GM12878 (cell line): ENCODE data around the gene FRMD8. TPM values are rescaled to one million over a fixed set of nuclear protein-coding genes. Genes with fewer than 3 reads are reported as not detected.

Experiments
- BACH1 ChIP-seq: fragments of 450-650 bp; IDR thresholded peaks from 2 replicates; pipeline ENCODE4 v1.6.1; 2017; ENCODE audit warnings: mild to moderate bottlenecking, borderline replicate concordance
- BCL11A ChIP-seq: IDR thresholded peaks from 2 replicates; pipeline ENCODE4 v1.6.1; 2011; ENCODE audit warnings: low read depth, low read length
- CHD4 ChIP-seq: fragments of 200-600 bp; sonication (generic); IDR thresholded peaks from 2 replicates; pipeline ENCODE4 v1.6.1; 2016; ENCODE audit warnings: mild to moderate bottlenecking
- DPF2 ChIP-seq: fragments of 450-650 bp; IDR thresholded peaks from 2 replicates; pipeline ENCODE4 v1.6.1; 2017; ENCODE audit warnings: mild to moderate bottlenecking
- E2F4 ChIP-seq: IDR thresholded peaks from 2 replicates; pipeline ENCODE4 v1.6.1; 2012; ENCODE audit warnings: low read depth, low read length, improper control_type of control experiment
- ETV6 ChIP-seq, 2 experiments: fragments of 450-650 bp in 1 of 2; IDR thresholded peaks in 1 of 2; conservative IDR thresholded peaks in 1 of 2; 2 replicates each; pipeline ENCODE4 v1.6.1; 2014; ENCODE audit warnings: antibody characterized with exemption in 1 of 2, borderline replicate concordance in 1 of 2, low read depth in 1 of 2, mild to moderate bottlenecking in 1 of 2, moderate library complexity in 1 of 2
- FOXK2 ChIP-seq: fragments of 450-650 bp; IDR thresholded peaks from 2 replicates; pipeline ENCODE4 v1.6.1; 2017; ENCODE audit warnings: mild to moderate bottlenecking, moderate library complexity
- FOXM1 ChIP-seq: IDR thresholded peaks from 2 replicates; pipeline ENCODE4 v1.6.1; 2012; ENCODE audit warnings: low read depth, mild to moderate bottlenecking, inconsistent platforms, low read length, moderate library complexity
- HCFC1 ChIP-seq: fragments of 150-350 bp; IDR thresholded peaks from 2 replicates; pipeline ENCODE4 v1.6.1; 2014; ENCODE audit warnings: low read length
- HDAC6 ChIP-seq: fragments of 200-600 bp; sonication (generic); IDR thresholded peaks from one replicate; pipeline ENCODE4 v1.8.0; 2017; ENCODE audit warnings: antibody characterized with exemption; ENCODE audit not compliant: unreplicated experiment
- IRF4 ChIP-seq: IDR thresholded peaks from 2 replicates; pipeline ENCODE4 v1.6.1; 2011; ENCODE audit warnings: low read depth, low read length
- LARP7 ChIP-seq: fragments of 450-650 bp; IDR thresholded peaks from 2 replicates; pipeline ENCODE4 v1.6.1; 2017; ENCODE audit warnings: mild to moderate bottlenecking
- MXI1 ChIP-seq: fragments of 150-350 bp; IDR thresholded peaks from 2 replicates; pipeline ENCODE4 v1.6.1; 2011; ENCODE audit warnings: low read depth, mild to moderate bottlenecking, inconsistent platforms, low read length, improper control_type of control experiment
- MYC ChIP-seq: IDR thresholded peaks from 2 replicates; pipeline ENCODE4 v1.6.1; 2011; ENCODE audit warnings: mild to moderate bottlenecking, low read length, moderate library complexity, inconsistent platforms; ENCODE audit not compliant: insufficient read depth, insufficient replicate concordance, insufficient read length, severe bottlenecking
- NFYB ChIP-seq: IDR thresholded peaks from 2 replicates; pipeline ENCODE4 v1.6.1; 2011; ENCODE audit warnings: low read depth, mild to moderate bottlenecking, low read length, improper control_type of control experiment, moderate library complexity; ENCODE audit not compliant: insufficient read depth
- PML ChIP-seq: IDR thresholded peaks from 2 replicates; pipeline ENCODE4 v1.6.1; 2012; ENCODE audit warnings: low read length, inconsistent platforms
- RBBP5 ChIP-seq: fragments of 200-600 bp; sonication (generic); conservative IDR thresholded peaks from 2 replicates; pipeline ENCODE4 v1.6.1; 2016
- RCOR1 ChIP-seq: conservative IDR thresholded peaks from 2 replicates; pipeline ENCODE4 v1.6.1; 2012; ENCODE audit warnings: low read depth, low read length, improper control_type of control experiment
- SIN3A ChIP-seq: IDR thresholded peaks from 2 replicates; pipeline ENCODE4 v1.6.1; 2012; ENCODE audit warnings: low read depth, low read length, improper control_type of control experiment
- SIX5 ChIP-seq: IDR thresholded peaks from 2 replicates; pipeline ENCODE4 v1.6.1; 2011; ENCODE audit warnings: mild to moderate bottlenecking, low read depth, low read length, moderate library complexity; ENCODE audit not compliant: severe bottlenecking
- SUPT20H ChIP-seq: IDR thresholded peaks from 2 replicates; pipeline ENCODE4 v1.6.1; 2011; ENCODE audit warnings: low read depth, mild to moderate bottlenecking, low read length, moderate library complexity, borderline replicate concordance; ENCODE audit not compliant: control insufficient read depth
- TAF1 ChIP-seq: IDR thresholded peaks from 2 replicates; pipeline ENCODE4 v1.6.1; 2011; ENCODE audit warnings: mild to moderate bottlenecking, low read depth, low read length, borderline replicate concordance
- TCF12 ChIP-seq: IDR thresholded peaks from 2 replicates; pipeline ENCODE4 v1.6.1; 2011; ENCODE audit warnings: low read depth, mild to moderate bottlenecking, low read length
- WRNIP1 ChIP-seq: IDR thresholded peaks from 2 replicates; pipeline ENCODE4 v1.6.1; 2011; ENCODE audit warnings: low read depth, low read length, improper control_type of control experiment, borderline replicate concordance
- YBX1 ChIP-seq: fragments of 450-650 bp; IDR thresholded peaks from 2 replicates; pipeline ENCODE4 v1.6.1; 2016; ENCODE audit warnings: antibody characterized with exemption
- ZNF384 ChIP-seq: IDR thresholded peaks from 2 replicates; pipeline ENCODE4 v1.6.1; 2012; ENCODE audit warnings: low read depth, mild to moderate bottlenecking, low read length, improper control_type of control experiment, borderline replicate concordance
- polyA plus RNA-seq, 11 experiments: library from polyadenylated mRNA; depleted of rRNA in 4 of 11; unstranded in 6 of 11; stranded (reverse) in 5 of 11; fragments of >200 nt; fragmentation: Nextera tagmentation in 4 of 11; fragmentation: Illumina TruSeq in 1 of 11; extraction: Ambion mirVana in 4 of 11; extraction: Trizol in 1 of 11; gene quantifications; 1 replicate in 1 of 11; 2 replicates in 10 of 11; pipeline versions ENCODE4 v1.2.1 to v1.2.3, GENCODE V29; 2011 to 2016; ENCODE audit warnings: inconsistent platforms in 2 of 11, missing spikeins in 2 of 11, low read depth in 1 of 11
- total RNA-seq, 4 experiments: library from RNA; depleted of rRNA in 3 of 4; stranded (reverse); fragments of >200 nt in 3 of 4; fragmentation: Illumina TruSeq in 1 of 4; extraction: Trizol in 1 of 4; gene quantifications; 2 replicates each; pipeline versions ENCODE4 v1.2.1 to v1.2.3, GENCODE V29; 2013 to 2021
- TF ChIP-seq, protein P1 (sequence below): fragments of 450-650 bp; IDR thresholded peaks from 2 replicates; pipeline ENCODE4 v1.6.1; 2017; ENCODE audit warnings: mild to moderate bottlenecking, moderate library complexity

The FRMD8 gene
- total and polyA plus RNA-seq, 10 of the 15 experiments (the other 5 are each of a cell fraction or from before 2014, with no cell fraction given), result 8.3 to 69.4 (median 28.0) TPM

DNA sequence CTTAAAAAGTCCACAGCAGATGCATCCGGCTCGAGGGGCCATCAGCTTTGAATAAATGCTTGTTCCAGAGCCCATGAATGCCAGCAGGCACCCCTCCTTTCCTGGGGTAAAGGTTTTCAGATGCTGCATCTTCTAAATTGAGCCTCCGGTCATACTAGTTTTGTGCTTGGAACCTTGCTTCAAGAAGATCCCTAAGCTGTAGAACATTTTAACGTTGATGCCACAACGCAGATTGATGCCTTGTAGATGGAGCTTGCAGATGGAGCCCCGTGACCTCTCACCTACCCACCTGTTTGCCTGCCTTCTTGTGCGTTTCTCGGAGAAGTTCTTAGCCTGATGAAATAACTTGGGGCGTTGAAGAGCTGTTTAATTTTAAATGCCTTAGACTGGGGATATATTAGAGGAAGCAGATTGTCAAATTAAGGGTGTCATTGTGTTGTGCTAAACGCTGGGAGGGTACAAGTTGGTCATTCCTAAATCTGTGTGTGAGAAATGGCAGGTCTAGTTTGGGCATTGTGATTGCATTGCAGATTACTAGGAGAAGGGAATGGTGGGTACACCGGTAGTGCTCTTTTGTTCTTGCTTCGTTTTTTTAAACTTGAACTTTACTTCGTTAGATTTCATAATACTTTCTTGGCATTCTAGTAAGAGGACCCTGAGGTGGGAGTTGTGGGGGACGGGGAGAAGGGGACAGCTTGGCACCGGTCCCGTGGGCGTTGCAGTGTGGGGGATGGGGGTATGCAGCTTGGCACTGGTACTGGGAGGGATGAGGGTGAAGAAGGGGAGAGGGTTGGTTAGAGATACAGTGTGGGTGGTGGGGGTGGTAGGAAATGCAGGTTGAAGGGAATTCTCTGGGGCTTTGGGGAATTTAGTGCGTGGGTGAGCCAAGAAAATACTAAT is 38.0 kb downstream of the FRMD8 start (continued):
- TF ChIP-seq E2F4 (no peak), PML (no peak), HCFC1 (no peak), NFYB (no peak), TAF1 (0 out of 2 replicates have a peak, but pooled peaks have one; percentile 13), IRF4 (no peak), DPF2 (no peak), BACH1 (0 out of 2 replicates have a peak, but pooled peaks have one; percentile 15), HDAC6 (no peak), FOXM1 (no peak), ZNF384 (no peak), YBX1 (no peak), RBBP5 (no peak), SIX5 (no peak), MYC (no peak), CHD4 (no peak), SIN3A (peak; percentile 23; the same call in 1 of the 2 replicates), SUPT20H (no peak), FOXK2 (no peak), WRNIP1 (no peak), LARP7 (0 out of 2 replicates have a peak, but pooled peaks have one; percentile 20), ETV6 (conservative IDR thresholded peaks at IDR 0.05 in 1 of 2, IDR thresholded peaks at IDR 0.05 in 1 of 2; ENCODE audit: borderline replicate concordance in 1 of 2, low read depth in 1 of 2) (no peak), MXI1 (no peak), TCF12 (0 out of 2 replicates have a peak, but pooled peaks have one; percentile 4), BCL11A (no peak; the same call in none of the 2 replicates), RCOR1 (no peak; the same call in 1 of the 2 replicates)
- TF ChIP-seq, protein P1, sequence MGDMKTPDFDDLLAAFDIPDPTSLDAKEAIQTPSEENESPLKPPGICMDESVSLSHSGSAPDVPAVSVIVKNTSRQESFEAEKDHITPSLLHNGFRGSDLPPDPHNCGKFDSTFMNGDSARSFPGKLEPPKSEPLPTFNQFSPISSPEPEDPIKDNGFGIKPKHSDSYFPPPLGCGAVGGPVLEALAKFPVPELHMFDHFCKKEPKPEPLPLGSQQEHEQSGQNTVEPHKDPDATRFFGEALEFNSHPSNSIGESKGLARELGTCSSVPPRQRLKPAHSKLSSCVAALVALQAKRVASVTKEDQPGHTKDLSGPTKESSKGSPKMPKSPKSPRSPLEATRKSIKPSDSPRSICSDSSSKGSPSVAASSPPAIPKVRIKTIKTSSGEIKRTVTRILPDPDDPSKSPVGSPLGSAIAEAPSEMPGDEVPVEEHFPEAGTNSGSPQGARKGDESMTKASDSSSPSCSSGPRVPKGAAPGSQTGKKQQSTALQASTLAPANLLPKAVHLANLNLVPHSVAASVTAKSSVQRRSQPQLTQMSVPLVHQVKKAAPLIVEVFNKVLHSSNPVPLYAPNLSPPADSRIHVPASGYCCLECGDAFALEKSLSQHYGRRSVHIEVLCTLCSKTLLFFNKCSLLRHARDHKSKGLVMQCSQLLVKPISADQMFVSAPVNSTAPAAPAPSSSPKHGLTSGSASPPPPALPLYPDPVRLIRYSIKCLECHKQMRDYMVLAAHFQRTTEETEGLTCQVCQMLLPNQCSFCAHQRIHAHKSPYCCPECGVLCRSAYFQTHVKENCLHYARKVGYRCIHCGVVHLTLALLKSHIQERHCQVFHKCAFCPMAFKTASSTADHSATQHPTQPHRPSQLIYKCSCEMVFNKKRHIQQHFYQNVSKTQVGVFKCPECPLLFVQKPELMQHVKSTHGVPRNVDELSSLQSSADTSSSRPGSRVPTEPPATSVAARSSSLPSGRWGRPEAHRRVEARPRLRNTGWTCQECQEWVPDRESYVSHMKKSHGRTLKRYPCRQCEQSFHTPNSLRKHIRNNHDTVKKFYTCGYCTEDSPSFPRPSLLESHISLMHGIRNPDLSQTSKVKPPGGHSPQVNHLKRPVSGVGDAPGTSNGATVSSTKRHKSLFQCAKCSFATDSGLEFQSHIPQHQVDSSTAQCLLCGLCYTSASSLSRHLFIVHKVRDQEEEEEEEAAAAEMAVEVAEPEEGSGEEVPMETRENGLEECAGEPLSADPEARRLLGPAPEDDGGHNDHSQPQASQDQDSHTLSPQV, result no peak
